Testis (tissue), 3 donors: ENCODE results near the gene RRAD. TPM values are rescaled to one million over a fixed set of nuclear protein-coding genes. Genes with fewer than 3 reads are reported as not detected.

Experiments
- DNase-seq: peaks from one replicate; pipeline ENCODE4 v3.0.0-alpha.2; 2019
- H3K27ac ChIP-seq, 2 donors: fragments of 200-600 bp; sonication (generic); one replicate each; pipeline ENCODE4 v1.5.1; 2019
- H3K27me3 ChIP-seq: fragments of 200-600 bp; sonication (generic); one replicate; pipeline ENCODE4 v1.5.1; 2019
- H3K36me3 ChIP-seq: fragments of 200-600 bp; sonication (generic); one replicate; pipeline ENCODE4 v1.5.1; 2017; ENCODE audit warnings: low read depth; ENCODE audit errors: missing control alignments
- H3K4me1 ChIP-seq: fragments of 200-600 bp; sonication (generic); one replicate; pipeline ENCODE4 v1.5.1; 2019
- H3K4me3 ChIP-seq, 2 donors: fragments of 200-600 bp; sonication (generic); one replicate each; pipeline ENCODE4 v1.5.1; 2017 to 2019
- H3K9me3 ChIP-seq: fragments of 200-600 bp; sonication (generic); one replicate; pipeline ENCODE4 v1.5.1; 2017
- CTCF ChIP-seq, 3 experiments: fragments of 450-650 bp in 2 of 3; fragments of 200-600 bp in 1 of 3; sonication (generic) in 1 of 3; IDR thresholded peaks; one replicate each; pipeline ENCODE4 v1.5.1; 2016 to 2019; ENCODE audit warnings: antibody characterized with exemption in 3 of 3, mild to moderate bottlenecking in 2 of 3, moderate library complexity in 1 of 3
- POLR2A ChIP-seq: fragments of 450-650 bp; IDR thresholded peaks from one replicate; pipeline ENCODE4 v1.6.1; 2017; ENCODE audit warnings: antibody characterized with exemption, mild to moderate bottlenecking, moderate library complexity
- WGBS, 2 donors: methylation state at CpG; one replicate each; pipeline ENCODE4 v1.1.5; 2018; 5-methylcytosine and 5-hydroxymethylcytosine counted together
- intact Hi-C: fragments of 100-400 bp; cut with DNase I; formaldehyde crosslinking; loops from one replicate; pipeline ENCODE4 v1.15.1; 2023; ENCODE audit warnings: low total_unique reads
- polyA plus RNA-seq: library from polyadenylated mRNA; stranded (reverse); fragments of 350-450 nt; fragmentation: Illumina TruSeq; extraction: RNeasy Lipid Tissue Mini Kit (QIAGEN cat#74804); gene quantifications from one replicate; pipeline ENCODE4 v1.2.3, GENCODE V29; 2014; ENCODE audit warnings: low read depth, low replicate concordance; ENCODE audit not compliant: insufficient read depth
- total RNA-seq, 2 donors: library from RNA; depleted of rRNA; stranded (reverse); fragments of >200 nt; gene quantifications; one replicate each; pipeline ENCODE4 v1.2.3, GENCODE V29; 2016

RRAD gene
- total and polyA plus RNA-seq, 3 donors from 2014 or later = 9.1 to 19.4 (median 12.4) TPM

GRCh38 chr16:66915041-66915440 is 10.3 kb downstream of the RRAD start:
- no peaks in the 10 kb centered on the region for H3K36me3 ChIP-seq
- H3K4me1 ChIP-seq = peaks cover 10% of the 10 kb centered on the region
- intact Hi-C loops = no loop called here
- 66 to 77% methylated on average over 7 of the region's 7 CpGs for WGBS, 2 donors
- no peak overlapping the region for H3K4me3 ChIP-seq
- no peak overlapping the region for H3K27ac ChIP-seq
- H3K9me3 ChIP-seq = no peaks in the 10 kb centered on the region
- TF ChIP-seq CTCF (IDR thresholded peaks at IDR 0.05) = no peak
- no peak for TF ChIP-seq POLR2A
- no peaks in the 10 kb centered on the region for H3K27me3 ChIP-seq
- no peak for DNase-seq

GRCh38 chr16:66914541-66914940 is 10.8 kb downstream of the RRAD start:
- Histone ChIP-seq H3K9me3 (no peaks in the 10 kb centered on the region), H3K27me3 (no peaks in the 10 kb centered on the region), H3K27ac (no peak overlapping the region), H3K36me3 (no peaks in the 10 kb centered on the region), H3K4me3 (no peak overlapping the region), H3K4me1 (peaks cover 5% of the 10 kb centered on the region)
- WGBS, 2 donors = 97 to 98% methylated on average over 7 of the region's 7 CpGs
- DNase-seq = no peak
- TF ChIP-seq POLR2A (no peak), CTCF (IDR thresholded peaks at IDR 0.05) (no peak)
- intact Hi-C loops = no loop called here

- DNase-seq = no peak
- Histone ChIP-seq H3K4me1 (no peaks in the 10 kb centered on the region), H3K27me3 (no peaks in the 10 kb centered on the region), H3K9me3 (no peaks in the 10 kb centered on the region), H3K4me3 (no peak overlapping the region), H3K27ac (no peak overlapping the region), H3K36me3 (no peaks in the 10 kb centered on the region)
- TF ChIP-seq POLR2A = no peak
- no peak for TF ChIP-seq CTCF (IDR thresholded peaks at IDR 0.05)
- 86 to 87% methylated on average over 4 of the region's 4 CpGs for WGBS, 2 donors
- intact Hi-C loops = no loop called here
Observed at GRCh38 chr16:66913711-66914110, 11.6 kb downstream of the RRAD start.

- Histone ChIP-seq H3K27me3 (no peaks in the 10 kb centered on the region), H3K36me3 (no peaks in the 10 kb centered on the region), H3K27ac (no peak overlapping the region), H3K4me1 (no peaks in the 10 kb centered on the region), H3K4me3 (no peak overlapping the region), H3K9me3 (no peaks in the 10 kb centered on the region)
- DNase-seq = no peak
- WGBS, 2 donors = 64% methylated on average over 10 of the region's 10 CpGs; no CpG with 5 or more reads in 1 of the 2 donors
- intact Hi-C loops = no loop called here
- TF ChIP-seq POLR2A (no peak), CTCF (IDR thresholded peaks at IDR 0.05) (no peak)
Observed at GRCh38 chr16:66913081-66913480, 12.3 kb downstream of the RRAD start.

GRCh38 chr16:66911801-66912200 is 13.5 kb downstream of the RRAD start:
- WGBS, 2 donors = 94 to 97% methylated on average over 4 to 7 of the region's 8 CpGs
- H3K27me3 ChIP-seq = no peaks in the 10 kb centered on the region
- H3K36me3 ChIP-seq = no peaks in the 10 kb centered on the region
- no peaks in the 10 kb centered on the region for H3K9me3 ChIP-seq
- H3K4me1 ChIP-seq = peaks cover 5% of the 10 kb centered on the region
- TF ChIP-seq CTCF (IDR thresholded peaks at IDR 0.05) = no peak
- TF ChIP-seq POLR2A = no peak
- intact Hi-C loops = no loop called here
- no peak overlapping the region for H3K4me3 ChIP-seq
- H3K27ac ChIP-seq = no peak overlapping the region
- DNase-seq = no peak
